NB4 (cell line): ENCODE measurements around the gene LRTM2.

ENCODE experiments used
- MYC ChIP-seq: IDR thresholded peaks from 2 replicates; pipeline ENCODE4 v1.6.1; 2011; ENCODE audit warnings: low read depth, low read length
- POLR2A ChIP-seq: IDR thresholded peaks from 2 replicates; pipeline ENCODE4 v1.6.1; 2011; ENCODE audit warnings: mild to moderate bottlenecking; ENCODE audit not compliant: insufficient read length; ENCODE audit errors: extremely low read depth
- TF ChIP-seq, protein P1 (sequence below): IDR thresholded peaks from one replicate; pipeline ENCODE4 v1.5.1; 2012; ENCODE audit warnings: low read depth, low read length
- TF ChIP-seq, protein P2 (sequence below): IDR thresholded peaks from 2 replicates; pipeline ENCODE4 v1.6.1; 2011; ENCODE audit warnings: low read depth, low read length

DNA sequence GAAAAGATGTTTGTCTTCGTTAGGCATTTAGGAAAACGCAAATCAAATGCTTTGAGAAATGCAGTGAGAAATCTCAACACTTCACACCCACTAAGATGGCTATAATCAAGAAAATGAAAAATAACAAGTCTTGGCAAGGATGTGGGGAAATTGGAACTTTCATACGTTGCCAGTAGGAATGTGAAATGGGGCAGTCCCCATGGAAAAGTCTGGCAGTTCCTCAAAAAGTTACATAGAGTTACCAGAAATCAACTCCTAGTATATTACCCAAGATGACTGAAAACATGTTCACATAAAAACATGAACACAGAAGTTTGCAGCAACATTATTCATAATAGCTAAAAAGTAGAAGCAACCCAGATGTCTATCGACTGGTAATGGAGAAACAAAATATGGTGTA lies 41.5 kb upstream of the LRTM2 start:
- TF ChIP-seq, protein P1, sequence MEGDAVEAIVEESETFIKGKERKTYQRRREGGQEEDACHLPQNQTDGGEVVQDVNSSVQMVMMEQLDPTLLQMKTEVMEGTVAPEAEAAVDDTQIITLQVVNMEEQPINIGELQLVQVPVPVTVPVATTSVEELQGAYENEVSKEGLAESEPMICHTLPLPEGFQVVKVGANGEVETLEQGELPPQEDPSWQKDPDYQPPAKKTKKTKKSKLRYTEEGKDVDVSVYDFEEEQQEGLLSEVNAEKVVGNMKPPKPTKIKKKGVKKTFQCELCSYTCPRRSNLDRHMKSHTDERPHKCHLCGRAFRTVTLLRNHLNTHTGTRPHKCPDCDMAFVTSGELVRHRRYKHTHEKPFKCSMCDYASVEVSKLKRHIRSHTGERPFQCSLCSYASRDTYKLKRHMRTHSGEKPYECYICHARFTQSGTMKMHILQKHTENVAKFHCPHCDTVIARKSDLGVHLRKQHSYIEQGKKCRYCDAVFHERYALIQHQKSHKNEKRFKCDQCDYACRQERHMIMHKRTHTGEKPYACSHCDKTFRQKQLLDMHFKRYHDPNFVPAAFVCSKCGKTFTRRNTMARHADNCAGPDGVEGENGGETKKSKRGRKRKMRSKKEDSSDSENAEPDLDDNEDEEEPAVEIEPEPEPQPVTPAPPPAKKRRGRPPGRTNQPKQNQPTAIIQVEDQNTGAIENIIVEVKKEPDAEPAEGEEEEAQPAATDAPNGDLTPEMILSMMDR = no peak
- no peak for TF ChIP-seq POLR2A
- TF ChIP-seq, protein P2, sequence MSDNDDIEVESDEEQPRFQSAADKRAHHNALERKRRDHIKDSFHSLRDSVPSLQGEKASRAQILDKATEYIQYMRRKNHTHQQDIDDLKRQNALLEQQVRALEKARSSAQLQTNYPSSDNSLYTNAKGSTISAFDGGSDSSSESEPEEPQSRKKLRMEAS = no peak
- no peak for TF ChIP-seq MYC
